ENCODE results near the gene LIN37.

GRCh38 chr19:35719402-35720162 is 28.8 kb upstream of the LIN37 start:
- no peak for TF ChIP-seq CTCF (IDR thresholded peaks at IDR 0.05; ENCODE audit: low read depth, low read length, missing input control)
- TF ChIP-seq RXRA (IDR thresholded peaks at IDR 0.05), result no peak

All from liver (tissue), 3 donors.